Loucy (cell line): Measurements from ENCODE around the gene SLC7A1.

Experiments
- H2AFZ ChIP-seq: fragments of 200-600 bp; sonication (generic); 2 replicates; pipeline ENCODE4 v1.6.0; 2016; ENCODE audit warnings: antibody characterized with exemption, mild to moderate bottlenecking, low read length, moderate library complexity
- H3F3A ChIP-seq: fragments of 200-600 bp; 2 replicates; pipeline ENCODE4 v1.6.0; 2016; ENCODE audit warnings: antibody characterized with exemption, low read depth, mild to moderate bottlenecking
- H3K27me3 ChIP-seq: fragments of 200-600 bp; sonication (generic); 2 replicates; pipeline ENCODE4 v1.6.1; 2014; ENCODE audit warnings: low read length, mild to moderate bottlenecking; ENCODE audit not compliant: insufficient read depth, poor library complexity, severe bottlenecking
- H3K36me3 ChIP-seq: fragments of 200-600 bp; sonication (generic); 2 replicates; pipeline ENCODE4 v1.6.1; 2016; ENCODE audit warnings: low read length; ENCODE audit not compliant: insufficient read depth
- H3K4me1 ChIP-seq: fragments of 200-600 bp; sonication (generic); 2 replicates; pipeline ENCODE4 v1.5.1; 2014; ENCODE audit warnings: low read length, mild to moderate bottlenecking; ENCODE audit not compliant: insufficient read depth, poor library complexity, severe bottlenecking
- H3K4me2 ChIP-seq: fragments of 200-600 bp; sonication (generic); 2 replicates; pipeline ENCODE4 v1.6.0; 2014; ENCODE audit warnings: antibody characterized with exemption, low read length, low read depth, mild to moderate bottlenecking; ENCODE audit not compliant: poor library complexity, severe bottlenecking
- H3K4me3 ChIP-seq: fragments of 200-600 bp; sonication (generic); 2 replicates; pipeline ENCODE4 v1.5.1; 2014; ENCODE audit warnings: low read length, mild to moderate bottlenecking, mixed read lengths; ENCODE audit not compliant: poor library complexity, severe bottlenecking
- H3K79me2 ChIP-seq: fragments of 200-600 bp; sonication (generic); 2 replicates; pipeline ENCODE4 v1.6.1; 2014; ENCODE audit warnings: low read length; ENCODE audit not compliant: insufficient read depth
- H3K9ac ChIP-seq: fragments of 200-600 bp; sonication (generic); 2 replicates; pipeline ENCODE4 v1.6.0; 2014; ENCODE audit warnings: mild to moderate bottlenecking, low read depth, low read length, moderate library complexity; ENCODE audit not compliant: poor library complexity, severe bottlenecking
- H3K9me2 ChIP-seq: fragments of 200-600 bp; sonication (generic); replicated peaks from 2 replicates; pipeline ENCODE4 v1.6.1; 2016; ENCODE audit warnings: low read depth, low read length, mixed read lengths
- H3K9me3 ChIP-seq: fragments of 200-600 bp; sonication (generic); 2 replicates; pipeline ENCODE4 v1.6.1; 2014; ENCODE audit warnings: mild to moderate bottlenecking, antibody characterized with exemption, low read length, low read depth; ENCODE audit not compliant: insufficient read depth
- H4K20me1 ChIP-seq: fragments of 200-600 bp; sonication (generic); 2 replicates; pipeline ENCODE4 v1.6.0; 2014; ENCODE audit warnings: antibody characterized with exemption, low read length, mild to moderate bottlenecking; ENCODE audit not compliant: insufficient read depth, poor library complexity, severe bottlenecking
- CTCF ChIP-seq: fragments of 200-600 bp; sonication (generic); conservative IDR thresholded peaks from 2 replicates; pipeline ENCODE4 v1.5.1; 2014; ENCODE audit warnings: mild to moderate bottlenecking, antibody characterized with exemption, low read length
- EZH2phosphoT487 ChIP-seq: fragments of 200-600 bp; IDR thresholded peaks from 2 replicates; pipeline ENCODE4 v1.6.1; 2018; ENCODE audit warnings: antibody characterized with exemption, mild to moderate bottlenecking, moderate library complexity, borderline replicate concordance

The SLC7A1 gene

GRCh38 chr13:29598321-29598720 is 2.8 kb upstream of the SLC7A1 start:
- Histone ChIP-seq H3K4me2 (no peak overlapping the region), H3K9ac (no peak overlapping the region), H3K4me3 (no peak overlapping the region), H3K27me3 (no peaks in the 10 kb centered on the region), H3K36me3 (no peaks in the 10 kb centered on the region), H3K4me1 (peaks cover 17% of the 10 kb centered on the region), H4K20me1 (peaks cover 12% of the 10 kb centered on the region), H3F3A (no peaks in the 10 kb centered on the region), H3K9me3 (no peaks in the 10 kb centered on the region), H3K9me2 (no peaks in the 10 kb centered on the region), H2AFZ (no peak overlapping the region), H3K79me2 (peaks cover 21% of the 10 kb centered on the region)
- TF ChIP-seq CTCF (no peak), EZH2phosphoT487 (no peak)

GRCh38 chr13:29597706-29598105 is 2.2 kb upstream of the SLC7A1 start:
- peaks cover 18% of the 10 kb centered on the region for H4K20me1 ChIP-seq
- no peak overlapping the region for H3K4me2 ChIP-seq
- no peaks in the 10 kb centered on the region for H3F3A ChIP-seq
- H3K9me3 ChIP-seq = no peaks in the 10 kb centered on the region
- H3K9me2 ChIP-seq = no peaks in the 10 kb centered on the region
- H3K4me1 ChIP-seq = peaks cover 24% of the 10 kb centered on the region
- no peak overlapping the region for H3K4me3 ChIP-seq
- H3K79me2 ChIP-seq = peaks cover 27% of the 10 kb centered on the region
- H3K9ac ChIP-seq = no peak overlapping the region
- no peak overlapping the region for H2AFZ ChIP-seq
- no peaks in the 10 kb centered on the region for H3K36me3 ChIP-seq
- TF ChIP-seq CTCF (no peak), EZH2phosphoT487 (no peak)
- no peaks in the 10 kb centered on the region for H3K27me3 ChIP-seq

- no peaks in the 10 kb centered on the region for H3K36me3 ChIP-seq
- H3K9me2 ChIP-seq = no peaks in the 10 kb centered on the region
- no peak overlapping the region for H3K4me2 ChIP-seq
- H2AFZ ChIP-seq = no peak overlapping the region
- no peak for TF ChIP-seq CTCF
- no peak for TF ChIP-seq EZH2phosphoT487
- no peak overlapping the region for H3K9ac ChIP-seq
- H3K4me3 ChIP-seq = no peak overlapping the region
- peaks cover 22% of the 10 kb centered on the region for H4K20me1 ChIP-seq
- H3K9me3 ChIP-seq = no peaks in the 10 kb centered on the region
- peaks cover 28% of the 10 kb centered on the region for H3K4me1 ChIP-seq
- no peaks in the 10 kb centered on the region for H3K27me3 ChIP-seq
- no peaks in the 10 kb centered on the region for H3F3A ChIP-seq
- H3K79me2 ChIP-seq = peaks cover 32% of the 10 kb centered on the region
Measured at GRCh38 chr13:29597246-29597645, 1.8 kb upstream of the SLC7A1 start.
